Medulla oblongata (tissue), 1 donor: ENCODE data around the gene APLP1.
"Not testable (repeated sequence)": the region's sequence is repeated elsewhere in the genome, so short reads cannot be mapped to it uniquely, and the experiment has no call there.

Experiments
- DNase-seq: peaks from one replicate; pipeline ENCODE4 v3.0.0-alpha.2; 2015; ENCODE audit errors: extremely low spot score

Gene APLP1

DNA sequence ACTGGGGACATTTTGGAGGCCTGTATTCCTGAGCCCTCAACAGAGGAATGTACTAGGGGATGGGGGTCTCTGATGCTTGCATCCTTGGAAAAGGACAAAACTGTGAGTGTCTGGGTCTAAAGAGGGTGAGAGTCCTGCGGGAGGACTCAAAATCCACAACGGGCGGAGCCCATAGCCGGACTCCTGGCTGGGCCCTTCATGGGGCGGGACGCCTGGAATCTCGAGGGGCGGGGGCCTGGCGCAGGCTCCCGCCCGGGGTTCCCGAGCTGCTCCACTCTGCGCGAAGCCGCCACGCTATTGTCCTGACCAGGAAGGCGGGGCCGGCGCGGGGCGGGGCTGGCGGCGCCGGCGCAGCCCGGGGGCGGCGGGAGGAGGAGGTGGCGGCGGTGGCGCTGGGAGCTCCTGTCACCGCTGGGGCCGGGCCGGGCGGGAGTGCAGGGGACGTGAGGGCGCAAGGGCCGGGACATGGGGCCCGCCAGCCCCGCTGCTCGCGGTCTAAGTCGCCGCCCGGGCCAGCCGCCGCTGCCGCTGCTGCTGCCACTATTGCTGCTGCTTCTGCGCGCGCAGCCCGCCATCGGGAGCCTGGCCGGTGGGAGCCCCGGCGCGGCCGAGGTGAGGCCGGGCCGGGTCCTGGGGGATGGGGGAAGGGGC is at the start of gene APLP1:
Gene APLP1, plus strand, starts transcription at position 403 of the 651 bp plus-strand sequence. Its CDS starts 63 bp downstream, at position 466.
- DNase-seq = peak; percentile 87

DNA sequence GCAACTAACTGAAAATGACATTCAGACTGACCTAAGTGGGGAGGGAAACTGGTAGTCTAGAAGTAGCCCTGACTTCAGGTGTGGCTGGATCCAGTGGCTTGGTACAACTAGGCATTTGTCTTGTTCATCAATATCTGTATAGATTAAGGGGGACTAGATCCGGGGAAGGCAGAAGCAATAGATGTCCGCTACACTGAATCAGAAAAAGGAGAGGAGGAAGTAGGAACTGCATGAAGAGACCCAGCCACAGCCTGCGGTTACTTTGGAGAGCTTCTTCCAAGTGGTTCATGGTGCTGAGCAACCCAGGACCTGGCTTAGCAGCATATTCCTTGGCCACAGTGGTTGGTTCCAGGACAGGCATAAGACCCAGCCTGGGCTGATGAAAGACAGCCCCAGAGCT is 45.8 kb upstream of the APLP1 start:
- no peak for DNase-seq

DNA sequence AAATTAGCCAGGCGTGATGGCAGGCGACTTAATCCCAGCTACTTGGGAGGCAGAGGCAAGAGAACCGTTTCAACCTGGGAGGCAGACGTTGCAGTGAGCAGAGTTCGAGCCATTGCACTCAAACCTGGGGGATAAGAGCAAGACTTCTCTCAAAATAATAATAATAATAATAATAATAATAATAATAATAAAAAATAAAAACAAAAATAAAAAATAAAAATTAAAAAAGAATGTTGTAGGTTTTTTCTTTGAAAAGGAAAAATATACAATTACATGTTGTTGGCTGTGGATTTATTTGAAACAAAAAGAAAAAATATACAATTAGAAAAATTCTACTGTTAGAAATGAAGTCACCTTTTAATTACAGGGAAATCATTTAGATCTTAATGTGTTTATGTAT is 44.2 kb upstream of the APLP1 start:
- no peak for DNase-seq

- DNase-seq = peak; percentile 60
Observed at GRCh38 chr19:35828692-35829301, 39.6 kb upstream of the APLP1 start.

DNA sequence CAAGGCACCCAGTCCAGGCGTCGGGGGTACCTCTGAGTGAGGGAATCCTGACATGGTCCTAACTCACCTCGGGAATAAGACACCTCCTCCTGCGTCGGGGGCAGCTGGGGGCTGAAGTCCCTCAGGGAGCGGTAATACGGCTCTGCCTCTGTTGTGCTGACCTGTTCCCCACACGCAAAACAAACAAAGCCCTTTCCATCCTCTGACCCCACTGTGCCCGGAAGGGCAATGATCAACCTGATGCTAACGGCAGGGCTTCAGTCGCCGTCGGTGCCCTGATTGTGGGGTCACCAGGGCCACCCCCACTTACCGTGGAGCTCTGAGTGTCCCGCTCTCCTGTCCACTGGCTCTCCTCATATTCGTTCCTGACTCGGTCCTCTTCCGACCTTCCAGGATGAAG is 37.4 kb upstream of the APLP1 start:
- no peak for DNase-seq

DNA sequence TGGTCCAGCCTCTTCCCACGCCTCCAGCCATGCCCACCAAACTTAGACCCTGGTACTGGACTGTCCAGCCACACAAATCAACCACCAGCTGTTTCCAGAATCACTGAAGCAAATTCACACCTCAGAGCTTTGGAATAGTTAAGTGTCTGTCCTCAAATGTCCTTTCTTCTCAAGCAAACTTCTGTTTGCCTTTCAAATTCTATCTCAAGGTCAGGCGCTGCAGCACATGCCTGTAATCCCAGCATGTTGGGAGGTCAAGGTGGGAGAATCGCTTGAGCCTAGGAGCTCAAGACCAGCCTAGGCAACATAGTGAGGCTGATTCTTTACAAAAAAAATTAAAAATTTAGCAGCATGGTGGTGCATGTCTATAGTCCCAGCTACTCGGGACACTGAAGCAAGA is 36.3 kb upstream of the APLP1 start:
- no peak for DNase-seq

DNA sequence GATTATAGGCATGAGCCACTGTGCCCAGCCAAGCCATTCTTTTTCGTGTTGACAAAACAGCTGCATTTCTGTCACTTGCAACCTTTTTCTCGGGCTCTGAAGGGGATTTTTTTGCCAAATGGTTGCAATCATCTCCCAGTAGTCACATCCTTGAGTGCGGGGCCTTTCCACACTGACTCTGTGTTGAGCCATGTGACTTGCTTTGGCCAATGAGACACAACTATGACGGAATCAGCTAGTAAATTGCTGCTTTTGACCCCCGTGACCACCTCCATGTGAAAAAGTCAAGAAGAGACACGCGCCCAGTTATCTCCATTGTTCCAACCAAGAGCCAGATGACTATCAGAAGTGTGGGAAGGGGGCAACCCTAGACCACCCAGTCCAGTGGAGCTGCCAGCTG is 34.4 kb upstream of the APLP1 start:
- no peak for DNase-seq

- DNase-seq = not testable (repeated sequence)
Observed at GRCh38 chr19:35836096-35836495, 32.3 kb upstream of the APLP1 start.

- DNase-seq = no peak
Observed at GRCh38 chr19:35841961-35842595, 26.3 kb upstream of the APLP1 start.

DNA sequence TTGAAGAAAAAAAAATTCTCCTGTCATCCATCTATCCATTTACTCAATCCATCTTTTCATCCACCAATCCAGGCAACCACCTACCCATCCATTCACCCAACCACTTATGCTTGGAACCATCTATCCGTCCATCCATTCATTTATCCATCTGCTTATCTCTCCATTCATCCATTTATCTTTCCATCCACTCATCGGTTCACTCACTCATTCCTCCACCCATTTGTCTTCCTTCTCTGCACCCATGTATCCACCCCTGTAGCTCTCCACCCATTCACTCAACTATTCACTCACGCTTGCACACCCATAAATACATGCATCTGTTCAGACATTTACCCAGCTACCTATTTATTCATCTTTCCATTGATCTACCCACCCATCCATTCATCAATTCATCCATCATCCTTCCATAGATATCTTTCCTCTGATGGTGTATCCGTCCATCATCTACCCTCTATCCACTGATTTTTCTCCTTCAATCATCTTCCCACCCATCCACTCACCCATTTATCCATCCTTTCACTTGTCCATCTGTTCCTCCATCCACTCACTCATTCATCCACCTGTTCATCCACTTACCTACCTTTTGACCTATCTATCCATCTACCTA is 25.6 kb upstream of the APLP1 start:
- DNase-seq = no peak

DNA sequence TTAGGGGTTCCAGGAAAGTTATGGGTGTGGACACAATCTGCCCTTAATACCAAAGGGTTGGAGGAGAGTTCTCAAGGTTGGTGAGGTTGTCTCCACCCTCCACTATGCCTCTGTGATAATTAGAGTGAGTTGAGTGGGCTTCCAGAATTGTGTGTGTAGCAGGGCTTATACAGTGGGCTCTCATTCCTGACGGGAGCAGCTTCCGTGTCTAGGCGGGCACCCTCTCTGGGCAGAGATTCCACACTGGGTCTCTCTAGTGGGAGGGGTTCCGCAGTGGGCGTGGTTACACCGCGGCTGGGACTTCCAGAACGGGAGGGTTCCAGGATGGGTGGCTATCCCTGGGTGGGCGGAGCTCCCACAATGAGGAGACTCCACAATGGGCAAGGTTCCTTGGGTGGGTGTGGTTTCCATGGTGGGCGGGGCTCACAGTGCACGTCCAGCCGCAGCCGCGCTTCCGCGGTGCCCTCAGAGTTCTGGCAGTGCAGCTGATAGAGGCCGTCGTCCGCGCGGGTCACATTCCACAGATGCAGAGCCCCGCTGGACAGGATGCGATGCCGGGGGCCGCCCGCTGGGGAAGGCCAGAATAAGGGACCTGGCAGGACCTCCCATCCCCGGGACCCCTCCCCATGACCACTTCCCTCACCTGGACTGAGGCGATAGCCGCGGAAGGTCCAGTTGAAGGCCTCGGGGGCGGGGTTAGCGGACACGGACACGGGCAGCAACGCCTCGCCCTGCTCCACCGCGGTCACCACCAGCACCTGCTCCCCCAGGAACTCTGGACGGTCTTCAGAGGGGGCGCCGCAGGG is 24.5 kb upstream of the APLP1 start:
- DNase-seq = no peak

- DNase-seq = no peak
Observed at GRCh38 chr19:35844482-35845214, 23.7 kb upstream of the APLP1 start.

- no peak for DNase-seq
Observed at GRCh38 chr19:35845215-35846037, 22.9 kb upstream of the APLP1 start.

DNA sequence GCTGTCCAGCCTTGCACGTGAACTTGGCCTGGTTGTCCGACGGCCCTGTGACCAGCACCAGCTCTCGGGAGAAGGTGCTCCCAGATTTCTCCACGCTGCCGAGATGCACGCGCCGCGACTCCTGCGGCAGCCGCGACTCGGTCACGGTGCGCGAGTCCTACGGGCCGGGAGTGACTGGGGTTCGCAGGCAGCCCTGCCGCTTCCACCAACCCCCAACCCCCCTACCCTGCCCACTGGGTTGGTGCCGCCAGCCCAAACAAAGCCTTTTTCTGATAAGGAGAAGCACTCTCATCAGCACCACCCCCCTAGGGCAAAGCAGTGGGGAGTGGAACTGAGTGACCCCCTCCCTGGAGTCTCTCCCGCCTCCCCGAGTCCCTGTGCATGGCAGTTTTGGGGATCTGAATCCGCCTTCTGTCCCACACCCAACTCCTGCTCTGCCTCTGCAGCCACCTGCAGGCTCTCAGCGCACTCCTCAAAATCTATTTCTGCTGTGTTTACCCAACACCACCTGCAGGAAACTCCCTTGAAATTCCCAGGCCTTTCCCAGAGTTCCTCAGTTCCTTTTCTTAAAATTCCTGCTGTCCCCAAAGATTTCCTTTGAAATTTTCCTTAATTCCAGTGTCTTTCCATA is 22.2 kb upstream of the APLP1 start:
- no peak for DNase-seq

- DNase-seq = no peak
Observed at GRCh38 chr19:35847911-35848310, 20.5 kb upstream of the APLP1 start.

DNA sequence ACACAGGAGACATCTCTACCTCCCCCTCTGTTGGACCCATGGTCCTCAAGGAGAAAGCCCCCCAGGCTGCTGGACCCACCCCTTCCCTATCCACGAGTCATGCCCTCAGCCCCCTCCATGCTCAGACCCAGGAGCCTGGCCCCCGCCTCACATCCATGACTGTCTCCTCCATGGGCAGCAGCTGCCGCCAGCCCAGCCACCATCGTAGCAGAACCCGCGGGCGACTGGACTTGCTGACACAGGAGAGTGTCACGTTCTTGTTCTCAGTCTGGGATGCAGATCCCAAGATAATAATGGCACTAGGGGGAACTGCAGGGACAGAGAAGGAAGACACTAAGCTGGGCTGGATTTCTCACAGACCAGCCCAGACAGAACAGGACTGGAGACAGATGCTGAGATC is 19.9 kb upstream of the APLP1 start:
- no peak for DNase-seq

DNA sequence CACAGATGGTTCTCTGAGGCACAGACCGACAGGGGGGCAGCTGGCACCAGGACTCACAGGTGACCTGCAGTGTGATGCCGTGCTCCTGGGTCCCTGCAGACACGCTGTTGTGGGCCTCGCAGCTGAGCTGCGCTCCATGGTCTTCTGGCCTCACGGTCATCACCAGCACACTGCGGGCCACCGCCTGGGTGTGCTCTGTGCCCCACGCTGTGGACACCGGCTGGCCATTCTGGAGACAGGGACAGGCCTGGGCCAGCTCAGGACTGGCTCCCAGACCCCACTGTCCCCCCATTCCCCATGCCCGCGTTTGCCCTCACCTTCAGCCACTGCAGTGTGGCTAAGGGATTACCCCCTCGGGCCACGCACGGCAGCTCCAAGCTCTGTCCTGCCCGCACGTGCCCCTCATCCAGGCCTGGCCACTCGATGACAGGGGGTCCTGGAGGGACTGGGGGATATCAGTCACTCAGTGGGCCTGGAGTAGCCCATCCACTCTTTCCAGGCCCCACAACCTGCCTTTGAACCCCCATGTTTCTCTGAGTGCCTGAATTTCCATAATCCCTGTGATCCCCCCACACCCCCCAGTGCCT is 19.4 kb upstream of the APLP1 start:
- DNase-seq = no peak

DNA sequence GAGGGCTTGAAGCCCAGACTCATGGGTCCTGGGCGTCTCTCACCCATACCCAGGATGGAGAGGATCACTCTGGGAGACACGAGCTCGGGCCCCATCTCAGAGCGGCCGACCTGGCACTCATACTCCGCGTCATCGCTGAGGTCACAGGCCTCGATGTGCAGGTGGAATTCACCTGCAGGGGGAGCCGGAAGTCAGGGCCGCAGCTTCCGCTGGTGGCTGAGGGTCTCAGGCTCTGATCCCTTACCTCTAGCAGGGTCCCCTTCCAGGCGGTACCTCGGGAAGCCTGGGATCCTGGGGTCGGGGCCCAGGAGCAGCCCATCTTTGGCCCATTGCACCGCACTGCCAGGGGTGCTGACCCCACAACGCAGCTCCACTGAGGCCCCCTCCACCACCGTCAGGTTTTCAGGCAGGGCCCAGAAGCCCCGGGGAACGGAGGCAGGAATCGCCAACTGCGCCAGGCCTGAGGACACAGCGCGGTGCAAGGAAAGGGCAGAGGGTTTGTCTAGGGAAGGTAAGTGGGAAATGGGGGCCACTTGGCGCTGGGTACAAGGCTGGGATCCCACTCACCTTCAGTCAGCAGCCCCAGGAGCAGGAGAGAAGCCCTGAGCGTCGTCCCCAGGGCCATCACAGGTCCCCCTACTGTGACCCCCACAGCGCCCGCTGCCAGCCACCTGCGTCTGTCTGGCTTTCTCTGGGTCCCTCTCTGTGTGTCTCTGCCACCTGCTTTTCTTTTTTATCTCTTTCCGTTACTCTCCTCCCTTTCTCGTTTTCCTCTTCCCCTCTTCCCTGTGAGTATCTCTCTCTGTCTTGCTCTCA is 17.0 kb upstream of the APLP1 start:
- DNase-seq = no peak
